Esophagus muscularis mucosa (tissue), 4 donors: Measurements from ENCODE around the gene ZBTB16.

Experiments used
- EP300 ChIP-seq: sonication (generic); formaldehyde crosslinking; IDR thresholded peaks from one replicate; pipeline ENCODE4 v1.6.1; 2017; ENCODE audit warnings: antibody characterized with exemption
- POLR2A ChIP-seq: fragments of 450-650 bp; IDR thresholded peaks from one replicate; pipeline ENCODE4 v1.6.1; 2017; ENCODE audit warnings: antibody characterized with exemption, moderate library complexity, mild to moderate bottlenecking, low read depth
- POLR2AphosphoS5 ChIP-seq, 2 donors: sonication (generic); formaldehyde crosslinking; IDR thresholded peaks; one replicate each; pipeline ENCODE4 v1.6.1; 2017; ENCODE audit warnings: antibody characterized with exemption in 2 of 2
- TF ChIP-seq, protein P1 (sequence below), 3 experiments: fragments of 200-600 bp in 2 of 3; fragments of 450-650 bp in 1 of 3; sonication (generic) in 2 of 3; IDR thresholded peaks; one replicate each; pipeline ENCODE4 v1.5.1; 2017 to 2019; ENCODE audit warnings: antibody characterized with exemption in 3 of 3, mild to moderate bottlenecking in 2 of 3, moderate library complexity in 1 of 3

- TF ChIP-seq, protein P1, sequence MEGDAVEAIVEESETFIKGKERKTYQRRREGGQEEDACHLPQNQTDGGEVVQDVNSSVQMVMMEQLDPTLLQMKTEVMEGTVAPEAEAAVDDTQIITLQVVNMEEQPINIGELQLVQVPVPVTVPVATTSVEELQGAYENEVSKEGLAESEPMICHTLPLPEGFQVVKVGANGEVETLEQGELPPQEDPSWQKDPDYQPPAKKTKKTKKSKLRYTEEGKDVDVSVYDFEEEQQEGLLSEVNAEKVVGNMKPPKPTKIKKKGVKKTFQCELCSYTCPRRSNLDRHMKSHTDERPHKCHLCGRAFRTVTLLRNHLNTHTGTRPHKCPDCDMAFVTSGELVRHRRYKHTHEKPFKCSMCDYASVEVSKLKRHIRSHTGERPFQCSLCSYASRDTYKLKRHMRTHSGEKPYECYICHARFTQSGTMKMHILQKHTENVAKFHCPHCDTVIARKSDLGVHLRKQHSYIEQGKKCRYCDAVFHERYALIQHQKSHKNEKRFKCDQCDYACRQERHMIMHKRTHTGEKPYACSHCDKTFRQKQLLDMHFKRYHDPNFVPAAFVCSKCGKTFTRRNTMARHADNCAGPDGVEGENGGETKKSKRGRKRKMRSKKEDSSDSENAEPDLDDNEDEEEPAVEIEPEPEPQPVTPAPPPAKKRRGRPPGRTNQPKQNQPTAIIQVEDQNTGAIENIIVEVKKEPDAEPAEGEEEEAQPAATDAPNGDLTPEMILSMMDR (IDR thresholded peaks at IDR 0.05) = no peak
- no peak for TF ChIP-seq POLR2A
- TF ChIP-seq EP300 = no peak
- peak in 1 of 2 donors; percentile 12 for TF ChIP-seq POLR2AphosphoS5 (IDR thresholded peaks at IDR 0.05)
Measured at GRCh38 chr11:114213622-114214021, 154.1 kb downstream of the ZBTB16 start.
